Peyer's patch (tissue), 4 donors: Measurements from ENCODE around the gene IFFO2.

Experiments used
- POLR2A ChIP-seq, 2 donors: fragments of 450-650 bp; IDR thresholded peaks; one replicate each; pipeline ENCODE4 v1.5.1; 2017; ENCODE audit warnings: antibody characterized with exemption in 2 of 2, mild to moderate bottlenecking in 2 of 2, moderate library complexity in 2 of 2
- TF ChIP-seq, protein P1 (sequence below), 6 experiments: fragments of 450-650 bp in 4 of 6; fragments of 200-600 bp in 2 of 6; sonication (generic) in 1 of 6; IDR thresholded peaks; one replicate each; pipeline ENCODE4 v1.5.1; 2017 to 2019; ENCODE audit warnings: antibody characterized with exemption in 6 of 6, mild to moderate bottlenecking in 3 of 6, moderate library complexity in 1 of 6

DNA sequence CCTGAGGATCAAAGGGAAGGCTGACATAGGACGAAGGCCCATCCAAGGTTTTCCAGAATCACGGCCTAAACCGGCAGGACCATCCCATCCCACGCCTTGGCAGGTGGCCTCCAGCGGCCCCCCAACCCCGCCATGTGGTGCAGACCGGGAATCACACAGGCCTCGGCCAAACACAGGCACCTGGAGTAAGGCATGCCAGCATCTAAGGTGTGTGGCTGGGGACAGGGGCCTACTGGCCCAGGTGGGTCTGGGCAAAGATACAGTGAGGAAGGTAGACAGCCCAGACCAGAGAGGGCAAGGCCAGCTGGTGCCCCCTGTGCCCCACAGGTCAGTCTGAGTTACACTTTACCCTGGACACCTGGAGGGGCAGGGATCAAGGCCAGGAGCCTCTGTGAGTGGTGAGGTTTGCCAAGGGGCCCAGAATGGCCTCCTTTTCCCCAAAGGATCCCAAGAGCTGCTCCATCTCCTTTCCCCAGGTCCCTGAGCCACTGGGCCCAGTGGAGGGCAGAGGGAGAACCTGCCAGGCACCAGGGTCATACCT, 84.3 kb downstream of the IFFO2 start:
- TF ChIP-seq, protein P1, sequence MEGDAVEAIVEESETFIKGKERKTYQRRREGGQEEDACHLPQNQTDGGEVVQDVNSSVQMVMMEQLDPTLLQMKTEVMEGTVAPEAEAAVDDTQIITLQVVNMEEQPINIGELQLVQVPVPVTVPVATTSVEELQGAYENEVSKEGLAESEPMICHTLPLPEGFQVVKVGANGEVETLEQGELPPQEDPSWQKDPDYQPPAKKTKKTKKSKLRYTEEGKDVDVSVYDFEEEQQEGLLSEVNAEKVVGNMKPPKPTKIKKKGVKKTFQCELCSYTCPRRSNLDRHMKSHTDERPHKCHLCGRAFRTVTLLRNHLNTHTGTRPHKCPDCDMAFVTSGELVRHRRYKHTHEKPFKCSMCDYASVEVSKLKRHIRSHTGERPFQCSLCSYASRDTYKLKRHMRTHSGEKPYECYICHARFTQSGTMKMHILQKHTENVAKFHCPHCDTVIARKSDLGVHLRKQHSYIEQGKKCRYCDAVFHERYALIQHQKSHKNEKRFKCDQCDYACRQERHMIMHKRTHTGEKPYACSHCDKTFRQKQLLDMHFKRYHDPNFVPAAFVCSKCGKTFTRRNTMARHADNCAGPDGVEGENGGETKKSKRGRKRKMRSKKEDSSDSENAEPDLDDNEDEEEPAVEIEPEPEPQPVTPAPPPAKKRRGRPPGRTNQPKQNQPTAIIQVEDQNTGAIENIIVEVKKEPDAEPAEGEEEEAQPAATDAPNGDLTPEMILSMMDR (IDR thresholded peaks at IDR 0.05) = no peak
- no peak for TF ChIP-seq POLR2A (IDR thresholded peaks at IDR 0.05)
